ENCODE data around the gene ATRIP. TPM values are rescaled to one million over a fixed set of nuclear protein-coding genes. Genes with fewer than 3 reads are reported as not detected.

The ATRIP gene
- total RNA-seq, 1 donor from 2014 or later, result 15.8 TPM

DNA sequence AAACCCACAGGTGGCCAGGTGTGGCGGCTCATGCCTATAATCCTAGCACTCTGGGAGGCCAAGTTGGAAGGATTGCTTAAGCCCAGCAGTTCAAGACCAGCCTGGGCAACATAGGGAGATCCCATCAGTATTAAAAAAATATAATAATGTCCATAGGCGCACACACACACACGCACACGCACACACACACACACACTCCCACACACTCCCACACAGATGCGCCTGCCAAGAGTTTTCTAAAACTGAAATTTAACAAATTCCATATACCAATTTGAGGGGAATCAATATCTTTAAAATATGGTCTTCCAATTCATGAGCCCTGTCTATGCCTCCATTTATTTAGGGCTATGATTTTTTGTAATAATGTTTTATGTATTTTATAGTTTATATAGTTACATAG lies 40.4 kb downstream of the ATRIP start:
- TF ChIP-seq CTCF (IDR thresholded peaks at IDR 0.05; ENCODE audit: partially characterized antibody, unreplicated experiment), result no peak
- no peak for DNase-seq
- Mint-ChIP-seq H3K4me1 (ENCODE audit: low read depth, unreplicated experiment) (no peaks in the 10 kb centered on the region), H3K27ac (ENCODE audit: unreplicated experiment) (no peak overlapping the region), H3K36me3 (ENCODE audit: unreplicated experiment) (no peaks in the 10 kb centered on the region), H3K4me3 (ENCODE audit: unreplicated experiment) (no peak overlapping the region), H3K27me3 (ENCODE audit: unreplicated experiment) (peaks cover 3% of the 10 kb centered on the region), H3K9me3 (ENCODE audit: unreplicated experiment) (peaks cover 4% of the 10 kb centered on the region)

- no peak overlapping the region for H3K4me3 Mint-ChIP-seq (ENCODE audit: unreplicated experiment)
- no peak overlapping the region for H3K27ac Mint-ChIP-seq (ENCODE audit: unreplicated experiment)
- no peaks in the 10 kb centered on the region for H3K9me3 Mint-ChIP-seq (ENCODE audit: unreplicated experiment)
- peaks cover 3% of the 10 kb centered on the region for H3K27me3 Mint-ChIP-seq (ENCODE audit: unreplicated experiment)
- no peak for TF ChIP-seq CTCF (IDR thresholded peaks at IDR 0.05; ENCODE audit: partially characterized antibody, unreplicated experiment)
- peaks cover 1% of the 10 kb centered on the region for H3K36me3 Mint-ChIP-seq (ENCODE audit: unreplicated experiment)
- no peak for DNase-seq
- no peaks in the 10 kb centered on the region for H3K4me1 Mint-ChIP-seq (ENCODE audit: low read depth, unreplicated experiment)
Observed at GRCh38 chr3:48492461-48493202, 46.1 kb downstream of the ATRIP start.

DNA sequence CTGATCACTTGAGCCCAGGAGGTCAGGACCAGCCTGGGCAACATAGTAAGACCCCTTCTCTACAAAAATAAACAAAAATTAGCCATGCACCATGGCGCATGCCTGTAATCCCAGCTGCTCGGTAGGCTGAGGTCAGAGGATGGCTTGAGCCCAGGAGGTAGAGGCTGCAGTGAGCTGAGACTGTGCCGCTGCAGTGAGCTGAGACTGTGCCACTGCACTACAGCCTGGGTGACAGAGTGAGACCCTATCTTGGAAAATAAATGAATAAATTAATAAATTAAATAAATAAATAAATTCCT lies 46.6 kb downstream of the ATRIP start:
- Mint-ChIP-seq H3K27ac (ENCODE audit: unreplicated experiment) (no peak overlapping the region), H3K9me3 (ENCODE audit: unreplicated experiment) (no peaks in the 10 kb centered on the region), H3K4me3 (ENCODE audit: unreplicated experiment) (no peak overlapping the region), H3K27me3 (ENCODE audit: unreplicated experiment) (peaks cover 4% of the 10 kb centered on the region), H3K36me3 (ENCODE audit: unreplicated experiment) (peaks cover 7% of the 10 kb centered on the region), H3K4me1 (ENCODE audit: low read depth, unreplicated experiment) (no peaks in the 10 kb centered on the region)
- no peak for TF ChIP-seq CTCF (IDR thresholded peaks at IDR 0.05; ENCODE audit: partially characterized antibody, unreplicated experiment)
- no peak for DNase-seq

- TF ChIP-seq CTCF (IDR thresholded peaks at IDR 0.05; ENCODE audit: partially characterized antibody, unreplicated experiment), result no peak
- Mint-ChIP-seq H3K27me3 (ENCODE audit: unreplicated experiment) (peaks cover 8% of the 10 kb centered on the region), H3K9me3 (ENCODE audit: unreplicated experiment) (peaks cover 10% of the 10 kb centered on the region), H3K36me3 (ENCODE audit: unreplicated experiment) (peaks cover 13% of the 10 kb centered on the region), H3K27ac (ENCODE audit: unreplicated experiment) (no peak overlapping the region), H3K4me1 (ENCODE audit: low read depth, unreplicated experiment) (peaks cover 15% of the 10 kb centered on the region), H3K4me3 (ENCODE audit: unreplicated experiment) (no peak overlapping the region)
- DNase-seq, result no peak
Observed at GRCh38 chr3:48500656-48501055, 54.1 kb downstream of the ATRIP start.

- DNase-seq, result no peak
- Mint-ChIP-seq H3K27ac (ENCODE audit: unreplicated experiment) (no peak overlapping the region), H3K9me3 (ENCODE audit: unreplicated experiment) (peaks cover 10% of the 10 kb centered on the region), H3K36me3 (ENCODE audit: unreplicated experiment) (peaks cover 13% of the 10 kb centered on the region), H3K27me3 (ENCODE audit: unreplicated experiment) (peaks cover 8% of the 10 kb centered on the region), H3K4me3 (ENCODE audit: unreplicated experiment) (no peak overlapping the region), H3K4me1 (ENCODE audit: low read depth, unreplicated experiment) (peaks cover 15% of the 10 kb centered on the region)
- no peak for TF ChIP-seq CTCF (IDR thresholded peaks at IDR 0.05; ENCODE audit: partially characterized antibody, unreplicated experiment)
Observed at GRCh38 chr3:48501196-48501595, 54.7 kb downstream of the ATRIP start.
